ENCODE data around the gene CACNB4.

Gene CACNB4

DNA sequence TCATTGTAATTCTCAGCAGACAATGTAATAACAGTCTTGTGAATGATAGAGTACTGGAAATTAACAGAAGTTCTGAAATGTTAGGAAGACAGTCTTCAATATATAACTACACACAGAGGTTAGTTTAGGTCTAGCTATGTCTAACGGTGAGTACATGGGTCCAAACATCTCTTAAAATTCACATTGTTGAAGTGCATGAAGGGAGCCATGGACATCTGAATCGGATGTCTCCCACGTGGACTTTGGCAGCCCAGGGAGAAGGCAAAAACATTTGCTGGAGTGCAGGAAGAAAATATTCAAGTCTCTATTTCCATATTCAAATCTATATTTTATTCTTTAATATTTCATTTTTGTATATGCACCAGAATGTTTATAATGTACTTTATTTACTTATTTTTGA lies 34.8 kb downstream of the CACNB4 start:
- TF ChIP-seq EZH2 (IDR thresholded peaks at IDR 0.05; ENCODE audit: borderline replicate concordance, low read length) = no peak
- TF ChIP-seq CTCF (IDR thresholded peaks at IDR 0.05; ENCODE audit: low read length) = no peak
- Histone ChIP-seq H3K36me3 (ENCODE audit: insufficient read depth, low read length) (no peaks in the 10 kb centered on the region), H3K9me2 (ENCODE audit: low read depth, low read length) (no peaks in the 10 kb centered on the region), H3K79me2 (ENCODE audit: insufficient read depth, low read length) (no peaks in the 10 kb centered on the region), H3K9ac (ENCODE audit: low read length) (no peak overlapping the region), H3K27me3 (ENCODE audit: insufficient read depth, low read length) (no peaks in the 10 kb centered on the region), H3K4me3 (ENCODE audit: low read depth, low read length, poor library complexity, severe bottlenecking) (no peak overlapping the region), H2AFZ (ENCODE audit: low read length) (no peak overlapping the region), H3K9me3 (ENCODE audit: low read length) (no peaks in the 10 kb centered on the region), H4K20me1 (ENCODE audit: insufficient read depth, low read length) (no peaks in the 10 kb centered on the region), H3K4me2 (ENCODE audit: low read length) (no peak overlapping the region), H3K27ac (ENCODE audit: low read depth, low read length, poor library complexity, severe bottlenecking) (no peak overlapping the region), H3K4me1 (ENCODE audit: insufficient read depth, low read length, severe bottlenecking) (no peaks in the 10 kb centered on the region), H3F3A (ENCODE audit: insufficient read depth, low read length) (no peaks in the 10 kb centered on the region)

DNA sequence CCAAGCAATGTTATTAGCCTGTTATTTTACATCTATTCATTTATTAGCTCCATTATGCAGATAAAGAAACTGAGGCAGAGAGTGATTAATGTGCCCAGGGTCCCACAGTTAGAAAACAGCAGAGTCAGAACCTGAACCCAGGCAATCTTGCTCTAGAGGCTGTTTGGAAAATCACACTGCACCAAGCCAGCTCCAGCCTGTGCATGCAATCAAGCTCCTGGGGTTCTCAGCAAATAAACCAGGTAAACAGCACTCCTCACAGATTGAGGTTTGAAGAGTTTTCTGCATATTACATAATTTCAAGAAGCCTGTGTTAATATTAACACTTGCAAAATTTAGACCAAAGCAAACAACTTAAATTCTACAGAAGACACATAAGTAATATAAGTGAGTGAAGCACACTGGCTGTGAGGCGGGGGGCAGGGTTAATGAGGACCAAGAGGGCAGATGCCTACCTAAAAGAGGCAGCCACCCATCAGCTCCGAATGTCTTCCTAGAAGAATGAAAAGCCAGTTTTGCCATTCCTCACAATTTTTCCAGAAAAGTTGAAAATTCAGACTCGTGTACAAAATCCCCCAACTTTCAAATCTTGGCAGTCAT lies 35.4 kb downstream of the CACNB4 start:
- Histone ChIP-seq H3K9me2 (ENCODE audit: low read depth, low read length) (no peaks in the 10 kb centered on the region), H3K79me2 (ENCODE audit: insufficient read depth, low read length) (no peaks in the 10 kb centered on the region), H3K27me3 (ENCODE audit: insufficient read depth, low read length) (no peaks in the 10 kb centered on the region), H2AFZ (ENCODE audit: low read length) (no peak overlapping the region), H3K4me2 (ENCODE audit: low read length) (no peak overlapping the region), H3K4me3 (ENCODE audit: low read depth, low read length, poor library complexity, severe bottlenecking) (no peak overlapping the region), H3K9me3 (ENCODE audit: low read length) (no peaks in the 10 kb centered on the region), H4K20me1 (ENCODE audit: insufficient read depth, low read length) (no peaks in the 10 kb centered on the region), H3F3A (ENCODE audit: insufficient read depth, low read length) (no peaks in the 10 kb centered on the region), H3K9ac (ENCODE audit: low read length) (no peak overlapping the region), H3K27ac (ENCODE audit: low read depth, low read length, poor library complexity, severe bottlenecking) (no peak overlapping the region), H3K4me1 (ENCODE audit: insufficient read depth, low read length, severe bottlenecking) (no peaks in the 10 kb centered on the region), H3K36me3 (ENCODE audit: insufficient read depth, low read length) (no peaks in the 10 kb centered on the region)
- no peak for TF ChIP-seq CTCF (IDR thresholded peaks at IDR 0.05; ENCODE audit: low read length)
- TF ChIP-seq EZH2 (IDR thresholded peaks at IDR 0.05; ENCODE audit: borderline replicate concordance, low read length) = no peak

DNA sequence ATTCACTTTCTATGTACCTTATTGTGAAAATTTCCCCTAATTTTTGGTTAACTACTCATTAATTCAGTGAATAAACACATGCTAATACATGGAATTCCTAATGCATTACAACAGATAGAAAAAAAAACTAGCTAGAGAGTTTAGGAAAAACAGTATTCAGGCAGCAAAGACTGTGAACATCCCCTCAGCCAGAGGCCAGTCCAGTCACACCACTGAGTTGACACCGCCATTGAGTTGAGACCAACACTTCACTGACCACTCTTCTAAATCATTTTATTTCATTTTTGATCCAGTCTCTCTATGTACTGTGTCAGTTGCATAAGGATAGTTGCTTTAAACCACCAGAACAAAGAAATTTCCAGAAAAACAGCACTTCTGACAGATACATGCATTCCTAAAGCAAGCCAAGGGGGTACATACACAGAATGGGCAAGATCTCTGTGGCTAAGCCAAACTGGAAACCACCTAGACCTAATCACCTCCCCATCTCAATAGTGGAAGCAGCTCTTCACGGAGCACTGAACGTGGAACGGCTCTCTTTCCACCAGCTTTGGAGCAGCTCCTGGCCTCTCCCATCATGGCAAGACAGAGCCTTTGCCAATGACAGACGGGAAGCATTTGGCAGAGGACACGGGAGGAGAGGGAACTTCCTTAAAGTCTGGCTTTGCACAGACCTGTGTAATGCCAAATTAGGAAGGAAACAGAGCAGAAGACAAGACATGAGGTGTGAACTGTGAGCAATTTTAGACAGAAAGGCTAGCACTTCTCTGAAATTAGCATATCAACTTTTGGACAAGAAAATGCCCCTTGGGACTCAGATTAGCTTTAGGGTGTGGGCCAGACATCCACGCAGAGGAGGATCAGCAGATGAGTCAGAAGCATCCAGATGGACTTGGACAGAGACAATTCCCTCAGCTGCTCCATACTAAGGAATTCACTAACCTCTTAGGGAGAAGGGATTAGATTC lies 36.4 kb downstream of the CACNB4 start:
- Histone ChIP-seq H3K4me1 (ENCODE audit: insufficient read depth, low read length, severe bottlenecking) (no peaks in the 10 kb centered on the region), H4K20me1 (ENCODE audit: insufficient read depth, low read length) (no peaks in the 10 kb centered on the region), H2AFZ (ENCODE audit: low read length) (no peak overlapping the region), H3K9me3 (ENCODE audit: low read length) (no peaks in the 10 kb centered on the region), H3K79me2 (ENCODE audit: insufficient read depth, low read length) (no peaks in the 10 kb centered on the region), H3K9ac (ENCODE audit: low read length) (no peak overlapping the region), H3K36me3 (ENCODE audit: insufficient read depth, low read length) (no peaks in the 10 kb centered on the region), H3K9me2 (ENCODE audit: low read depth, low read length) (no peaks in the 10 kb centered on the region), H3F3A (ENCODE audit: insufficient read depth, low read length) (no peaks in the 10 kb centered on the region), H3K27me3 (ENCODE audit: insufficient read depth, low read length) (no peaks in the 10 kb centered on the region), H3K4me3 (ENCODE audit: low read depth, low read length, poor library complexity, severe bottlenecking) (no peak overlapping the region), H3K4me2 (ENCODE audit: low read length) (no peak overlapping the region), H3K27ac (ENCODE audit: low read depth, low read length, poor library complexity, severe bottlenecking) (no peak overlapping the region)
- no peak for TF ChIP-seq CTCF (IDR thresholded peaks at IDR 0.05; ENCODE audit: low read length)
- TF ChIP-seq EZH2 (IDR thresholded peaks at IDR 0.05; ENCODE audit: borderline replicate concordance, low read length) = no peak
